ENCODE data around the gene ACSF2.

The ACSF2 gene

DNA sequence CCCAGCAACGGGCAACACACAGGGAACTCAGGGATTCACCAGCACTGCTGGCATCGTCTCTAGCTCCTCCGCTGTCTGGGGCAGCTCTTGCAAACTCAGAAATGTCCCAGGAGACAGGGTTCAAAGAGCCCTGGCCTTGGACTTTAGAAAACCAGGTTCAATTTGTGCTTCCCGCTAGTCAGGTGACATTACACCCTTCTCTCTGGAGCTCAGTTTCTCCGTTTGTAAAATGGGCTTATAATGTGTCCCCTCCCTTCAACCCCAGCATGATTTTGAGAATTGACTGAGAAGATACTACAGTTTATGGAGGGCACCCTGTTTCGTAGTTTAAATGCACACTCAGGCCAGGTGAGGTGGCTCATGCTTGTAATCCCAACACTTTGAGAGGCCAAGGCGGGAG is 80.3 kb downstream of the ACSF2 start:
- DNase-seq, result no peak

DNA sequence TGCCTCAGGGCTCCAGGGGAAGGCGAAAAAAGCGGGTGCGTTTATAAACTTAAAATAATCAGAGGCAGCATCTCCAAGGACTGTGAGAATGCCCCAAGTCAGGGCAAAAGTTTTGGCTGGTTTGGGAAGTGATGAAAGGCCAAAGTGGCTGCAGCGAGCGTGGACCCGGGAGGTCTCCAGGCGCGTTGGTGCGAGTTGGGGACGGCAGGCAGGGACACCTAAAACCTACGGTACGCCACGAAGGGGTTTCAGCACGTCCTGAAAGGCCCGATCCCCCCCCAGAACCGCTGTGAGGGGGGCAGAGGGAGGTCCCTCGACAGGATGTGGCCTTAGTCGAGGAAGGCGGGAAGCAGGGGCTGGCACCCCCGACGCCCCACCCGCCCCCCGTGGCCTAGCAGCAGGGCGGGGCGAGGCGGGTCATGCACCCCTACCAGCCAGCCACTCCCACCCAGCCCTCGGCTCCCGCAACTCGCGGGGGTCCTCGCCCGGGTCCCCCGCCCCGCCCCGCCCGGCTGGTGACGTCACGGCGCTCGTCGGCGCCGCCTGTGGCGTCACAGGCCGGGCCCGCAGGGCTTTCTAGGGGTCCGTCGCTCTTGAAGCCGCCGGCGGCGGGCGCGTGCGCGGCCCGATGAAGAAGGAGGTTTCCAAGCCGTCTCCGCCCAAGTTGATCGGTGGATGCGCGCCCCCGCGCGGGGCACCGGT is 82.0 kb downstream of the ACSF2 start, which contains the start of gene MYCBPAP:
MYCBPAP (plus strand) TSS at position 569 of the 702 bp plus-strand sequence. CDS start 236 bp downstream, outside the sequence.
- peak; percentile 22 to 73 for DNase-seq

- DNase-seq, result no peak
Measured at GRCh38 chr17:50508573-50509460, 82.8 kb downstream of the ACSF2 start.

- DNase-seq, result no peak
Measured at GRCh38 chr17:50511058-50511457, 85.0 kb downstream of the ACSF2 start.

DNA sequence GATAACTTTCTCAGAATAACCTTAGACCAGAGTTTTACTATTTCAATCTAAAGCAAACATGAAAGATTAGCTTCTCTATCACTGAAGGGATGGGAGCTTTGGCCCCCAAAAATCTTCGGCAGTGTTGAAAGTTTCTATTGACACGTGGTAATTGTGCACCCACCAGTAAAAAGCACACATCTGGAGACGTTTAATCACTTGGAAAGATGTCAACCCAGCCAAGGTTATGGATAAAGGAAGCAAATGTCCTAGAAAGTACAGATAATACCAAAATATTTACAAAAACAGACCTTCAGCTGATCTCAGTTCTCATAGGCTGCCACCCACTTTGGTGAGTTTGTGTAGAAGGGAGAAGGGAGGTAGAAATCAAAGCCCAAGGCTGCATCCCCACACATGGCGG is 87.5 kb downstream of the ACSF2 start:
- no peak for DNase-seq

DNA sequence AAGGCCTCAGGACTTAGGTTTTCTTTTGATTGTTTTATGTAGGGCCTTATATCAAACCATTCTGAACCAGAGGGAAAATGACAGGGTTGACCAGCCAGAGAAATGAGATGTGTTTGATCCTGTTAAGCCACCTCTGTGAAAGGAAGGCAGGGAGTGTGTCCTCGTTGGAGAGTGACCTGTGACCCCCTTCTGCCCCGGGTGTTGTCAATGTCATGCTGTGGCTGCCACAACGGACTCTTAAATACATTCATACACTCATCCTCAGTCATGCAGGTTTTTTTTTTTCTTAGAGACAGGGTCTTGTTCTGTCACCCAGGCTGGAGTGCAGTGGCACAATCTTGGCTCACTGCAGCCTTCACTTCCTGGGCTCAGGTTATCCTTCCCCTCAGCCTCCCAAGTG is 88.4 kb downstream of the ACSF2 start:
- DNase-seq, result no peak

DNA sequence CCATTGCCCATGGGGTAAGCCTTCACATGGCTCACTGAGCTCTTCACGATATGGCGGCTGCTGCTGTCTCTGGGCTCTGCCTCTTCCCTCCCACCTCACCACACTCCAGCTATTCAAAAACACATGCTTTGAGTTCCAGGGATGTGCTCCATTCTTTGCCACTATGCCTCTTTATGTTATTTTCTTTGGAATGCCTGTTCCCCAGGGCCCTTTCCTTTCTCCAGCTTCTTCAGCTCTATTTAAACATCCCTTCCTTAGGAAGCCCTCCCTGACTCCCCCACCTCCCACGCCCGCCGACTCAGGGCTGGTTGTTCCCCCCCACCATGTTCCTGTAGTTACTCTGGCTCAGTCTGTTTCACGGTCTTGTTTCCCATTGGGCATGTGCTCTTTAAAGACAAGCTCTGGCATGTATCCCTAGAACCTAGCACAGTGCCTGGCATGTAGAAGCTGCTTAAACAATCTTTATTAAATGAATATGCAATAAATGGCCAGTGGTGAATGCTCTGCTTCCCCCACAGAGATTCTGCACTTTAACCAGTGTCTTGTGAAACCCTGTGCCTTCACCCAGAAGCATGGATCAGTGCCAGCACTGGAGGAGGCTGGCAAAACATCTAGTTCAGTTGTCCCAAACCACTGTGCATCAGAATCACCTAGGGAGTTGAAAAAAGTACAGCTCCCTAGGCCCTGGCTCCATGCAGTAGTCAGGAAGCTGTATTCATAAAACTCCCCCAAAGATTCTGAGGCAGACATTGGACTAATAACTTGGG is 89.1 kb downstream of the ACSF2 start:
- DNase-seq, result no peak

- DNase-seq, result no peak
Measured at GRCh38 chr17:50517011-50517410, 91.0 kb downstream of the ACSF2 start.

DNA sequence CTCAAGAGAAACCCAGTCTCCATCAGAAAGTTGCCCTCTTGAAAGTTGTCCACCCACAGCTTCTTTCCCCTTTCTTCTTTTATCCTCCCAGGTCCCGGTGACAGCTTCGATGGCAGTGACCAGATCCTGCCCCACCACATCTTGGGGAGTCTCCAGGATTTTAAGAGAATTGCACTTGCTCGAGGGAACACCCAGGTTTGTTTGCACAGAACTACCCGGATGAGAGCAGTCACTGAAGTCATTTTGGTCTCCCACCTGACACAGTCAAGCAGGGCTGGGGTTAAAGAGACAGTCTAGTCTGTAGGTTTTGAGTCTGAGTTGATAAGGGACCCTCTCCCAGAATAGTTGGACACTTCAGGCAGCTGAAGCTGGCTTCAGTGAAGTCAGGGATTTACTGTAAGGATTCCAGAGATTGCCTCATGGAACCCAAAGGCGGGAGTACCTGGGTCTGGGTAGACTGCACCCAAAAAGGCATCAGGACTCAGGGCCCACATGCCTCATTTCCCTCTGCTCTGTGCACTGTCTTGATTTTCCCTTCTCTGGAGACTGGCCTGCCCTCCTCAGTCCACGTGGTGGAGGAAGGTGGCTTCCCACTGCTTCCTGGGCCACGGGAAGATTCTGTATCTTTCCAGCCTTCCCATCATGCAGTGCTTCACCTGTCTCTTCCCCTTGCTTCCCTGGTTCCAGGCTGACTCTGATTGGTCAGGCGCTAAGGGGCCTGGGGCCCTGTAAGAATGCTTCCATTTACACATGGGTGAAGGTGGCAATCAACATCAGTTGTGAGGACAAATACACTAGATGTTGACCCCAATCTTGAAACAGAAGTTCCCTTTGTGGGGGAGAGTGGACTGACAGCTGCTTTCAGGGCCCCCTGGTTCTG is 91.7 kb downstream of the ACSF2 start:
- DNase-seq, result no peak

DNA sequence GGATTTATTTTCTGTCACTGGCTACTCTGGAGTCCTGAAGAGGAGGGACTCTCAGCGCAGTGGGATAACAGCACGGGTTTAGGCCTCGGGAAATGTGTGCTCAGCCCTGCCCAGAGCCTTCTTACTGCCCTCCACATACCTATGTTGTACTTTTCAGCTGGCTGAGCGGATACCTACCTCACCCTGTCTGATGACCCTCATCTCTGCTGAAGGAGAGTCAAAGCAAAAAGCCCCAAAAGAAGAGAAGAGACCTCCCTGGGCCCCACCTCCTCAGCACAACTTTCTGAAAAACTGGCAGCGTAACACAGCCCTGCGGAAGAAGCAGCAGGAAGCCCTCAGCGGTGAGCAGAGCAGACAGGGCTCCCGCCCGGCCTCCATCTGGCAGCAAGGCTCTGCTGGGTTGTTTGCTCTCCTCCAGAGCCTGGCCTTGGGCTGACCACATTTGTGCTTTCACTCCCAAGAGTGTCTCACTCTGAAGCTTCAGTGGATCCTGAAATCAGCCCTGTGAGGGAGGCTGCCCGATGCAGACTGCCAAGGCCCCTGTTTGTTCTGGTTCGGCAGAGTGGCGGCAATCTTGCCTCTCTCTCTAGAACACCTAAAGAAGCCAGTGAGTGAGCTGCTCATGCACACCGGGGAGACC is 92.5 kb downstream of the ACSF2 start:
- no peak for DNase-seq

- no peak for DNase-seq
Measured at GRCh38 chr17:50519141-50519834, 93.3 kb downstream of the ACSF2 start.

DNA sequence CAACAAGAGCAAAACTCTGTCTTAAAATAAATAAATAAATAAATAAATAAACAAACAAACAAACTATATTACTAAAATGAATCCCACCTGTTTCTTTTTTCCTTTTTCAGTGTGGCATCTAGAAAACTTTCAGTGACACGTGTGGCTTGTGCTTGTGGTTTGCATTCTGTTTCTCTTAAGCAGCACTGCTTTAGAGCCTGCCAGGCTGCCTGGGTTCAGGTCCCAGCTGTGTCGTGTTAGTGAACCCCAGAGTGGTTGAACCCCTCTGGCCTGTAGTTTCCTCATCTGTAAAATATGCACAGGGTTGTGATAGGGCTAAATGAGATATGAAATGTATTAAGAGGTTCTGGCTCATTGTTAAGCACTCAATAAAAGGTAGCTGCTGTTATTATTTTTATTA is 94.5 kb downstream of the ACSF2 start:
- no peak for DNase-seq

- DNase-seq, result no peak
Measured at GRCh38 chr17:50521514-50521913, 95.5 kb downstream of the ACSF2 start.

DNA sequence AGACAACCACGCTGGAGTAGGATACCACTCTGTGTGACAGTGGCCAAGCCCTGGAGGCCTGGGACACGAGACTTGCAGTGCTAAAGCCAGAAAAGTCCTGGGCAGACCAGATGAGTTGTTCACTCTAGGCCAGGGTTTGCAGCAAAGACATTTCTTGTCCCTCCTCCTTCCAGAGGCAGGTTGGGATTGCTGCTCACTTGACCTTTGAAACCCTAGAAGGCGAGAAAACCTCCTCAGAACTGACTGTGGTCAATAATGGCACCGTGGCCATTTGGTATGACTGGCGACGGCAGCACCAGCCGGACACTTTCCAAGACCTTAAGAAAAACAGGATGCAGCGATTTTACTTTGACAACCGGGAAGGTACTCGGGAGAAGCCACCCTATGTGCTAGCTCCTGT is 96.7 kb downstream of the ACSF2 start:
- no peak for DNase-seq

GRCh38 chr17:50523208-50523607 is 97.2 kb downstream of the ACSF2 start:
- DNase-seq, result no peak
